Tibial artery (tissue), 4 donors: ENCODE measurements around the gene CERS6.
A peak's percentile ranks its signal among the peaks of the same experiment; 100 is the strongest.

Source experiments
- DNase-seq, 2 donors: peaks; one replicate each; pipeline ENCODE4 v3.0.0-alpha.2; 2019
- H3K27ac ChIP-seq, 2 donors: fragments of 200-600 bp; sonication (generic) in 1 of 2; 1 replicate in 1 of 2; 2 replicates in 1 of 2; pipeline ENCODE4 v1.5.1; 2018 to 2019; ENCODE audit warnings: mild to moderate bottlenecking in 1 of 2
- H3K27me3 ChIP-seq, 2 donors: fragments of 200-600 bp; sonication (generic) in 1 of 2; one replicate each; pipeline versions ENCODE4 v1.5.1 to v1.6.0; 2016 to 2019
- H3K36me3 ChIP-seq, 3 donors: fragments of 200-600 bp; sonication (generic) in 2 of 3; one replicate each; pipeline ENCODE4 v1.5.1; 2016 to 2019; ENCODE audit warnings: mild to moderate bottlenecking in 2 of 3
- H3K4me1 ChIP-seq, 4 donors: fragments of 200-600 bp; sonication (generic) in 2 of 4; 1 replicate in 3 of 4; 2 replicates in 1 of 4; pipeline ENCODE4 v1.5.1; 2016 to 2019
- H3K4me3 ChIP-seq, 2 donors: fragments of 200-600 bp; sonication (generic) in 1 of 2; 1 replicate in 1 of 2; 2 replicates in 1 of 2; pipeline ENCODE4 v1.5.1; 2018 to 2019; ENCODE audit warnings: mild to moderate bottlenecking in 2 of 2
- H3K9me3 ChIP-seq, 3 donors: fragments of 200-600 bp; sonication (generic) in 1 of 3; one replicate each; pipeline ENCODE4 v1.5.1; 2016 to 2019
- CTCF ChIP-seq, 2 experiments: fragments of 200-600 bp in 1 of 2; fragments of 450-650 bp in 1 of 2; IDR thresholded peaks; one replicate each; pipeline ENCODE4 v1.5.1; 2017 to 2019; ENCODE audit warnings: antibody characterized with exemption in 2 of 2, mild to moderate bottlenecking in 1 of 2, moderate library complexity in 1 of 2
- intact Hi-C: fragments of 100-400 bp; cut with DNase I; formaldehyde crosslinking; loops from one replicate; pipeline ENCODE4 v1.15.0; 2023; ENCODE audit warnings: low total_unique reads

The CERS6 gene

GRCh38 chr2:168465594-168465993 lies 9.5 kb downstream of the CERS6 start:
- Histone ChIP-seq H3K4me3 (no peak overlapping the region), H3K36me3 (no peaks in the 10 kb centered on the region), H3K27ac (no peak overlapping the region), H3K27me3 (no peaks in the 10 kb centered on the region), H3K4me1 (peaks cover 0 to 50% (median 11%) of the 10 kb centered on the region in 4 donors), H3K9me3 (no peaks in the 10 kb centered on the region)
- intact Hi-C loops, result no loop called here
- TF ChIP-seq CTCF (IDR thresholded peaks at IDR 0.05), result no peak
- no peak for DNase-seq

DNA sequence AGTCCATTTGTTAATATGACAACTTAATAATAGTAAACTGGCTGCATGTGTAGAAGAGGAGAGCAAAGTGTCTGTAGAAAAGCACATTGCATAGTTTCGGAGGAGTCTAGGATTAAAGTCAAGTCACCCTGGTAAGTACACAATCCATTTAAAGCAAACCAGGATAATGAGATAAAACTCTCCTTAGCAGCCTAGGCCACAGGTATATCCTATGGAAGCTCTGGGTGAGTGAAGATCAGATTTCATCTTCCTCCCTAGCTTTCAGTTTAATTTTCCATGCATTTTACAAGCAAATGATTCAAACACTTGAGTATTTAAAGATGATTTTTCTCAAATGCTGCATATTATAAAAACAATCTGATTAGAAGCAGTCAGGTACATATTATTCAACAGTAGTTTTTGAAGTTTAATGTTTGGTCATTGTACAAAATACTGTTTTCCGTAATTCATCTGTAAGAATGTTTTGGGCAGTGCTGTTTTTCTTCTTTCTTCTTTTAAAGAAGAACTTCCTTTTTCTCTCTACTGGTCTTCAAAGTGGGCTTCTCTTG lies 10.2 kb downstream of the CERS6 start:
- Histone ChIP-seq H3K27ac (no peak overlapping the region), H3K9me3 (no peaks in the 10 kb centered on the region), H3K4me3 (no peak overlapping the region), H3K36me3 (no peaks in the 10 kb centered on the region), H3K27me3 (no peaks in the 10 kb centered on the region), H3K4me1 (peaks cover 0 to 43% (median 11%) of the 10 kb centered on the region in 4 donors)
- intact Hi-C loops, result no loop called here
- DNase-seq, result no peak
- no peak for TF ChIP-seq CTCF (IDR thresholded peaks at IDR 0.05)

- peak overlapping the region in 1 of 2 donors; percentile 7 for H3K27ac ChIP-seq
- DNase-seq, result no peak
- H3K4me1 ChIP-seq, result peaks cover 0 to 39% (median 8%) of the 10 kb centered on the region in 4 donors
- intact Hi-C loops, result no loop called here
- H3K27me3 ChIP-seq, result no peaks in the 10 kb centered on the region
- H3K4me3 ChIP-seq, result no peak overlapping the region
- no peak for TF ChIP-seq CTCF (IDR thresholded peaks at IDR 0.05)
- H3K36me3 ChIP-seq, result no peaks in the 10 kb centered on the region
- H3K9me3 ChIP-seq, result no peaks in the 10 kb centered on the region
These were observed 10.9 kb downstream of the CERS6 start for GRCh38 chr2:168466834-168467565.

GRCh38 chr2:168467729-168468128 lies 11.7 kb downstream of the CERS6 start:
- Histone ChIP-seq H3K27me3 (no peaks in the 10 kb centered on the region), H3K27ac (no peak overlapping the region), H3K36me3 (no peaks in the 10 kb centered on the region), H3K4me1 (peaks cover 0 to 41% (median 8%) of the 10 kb centered on the region in 4 donors), H3K4me3 (no peak overlapping the region), H3K9me3 (no peaks in the 10 kb centered on the region)
- no peak for DNase-seq
- no peak for TF ChIP-seq CTCF (IDR thresholded peaks at IDR 0.05)
- intact Hi-C loops, result no loop called here

- Histone ChIP-seq H3K27me3 (no peaks in the 10 kb centered on the region), H3K9me3 (no peaks in the 10 kb centered on the region), H3K36me3 (no peaks in the 10 kb centered on the region), H3K4me1 (peaks cover 0 to 41% (median 8%) of the 10 kb centered on the region in 4 donors), H3K4me3 (no peak overlapping the region), H3K27ac (no peak overlapping the region)
- no peak for TF ChIP-seq CTCF (IDR thresholded peaks at IDR 0.05)
- no peak for DNase-seq
- intact Hi-C loops, result no loop called here
These were observed 12.3 kb downstream of the CERS6 start for GRCh38 chr2:168468354-168468753.
